HepG2 (cell line): ENCODE measurements around the gene DOC2A. TPM values are rescaled to one million over a fixed set of nuclear protein-coding genes. Genes with fewer than 3 reads are reported as not detected.

Source experiments
- ATRX ChIP-seq: sonication (generic); formaldehyde crosslinking; IDR thresholded peaks from 2 replicates; pipeline ENCODE4 v1.4.0; 2020; ENCODE audit warnings: missing genetic modification reagents, borderline replicate concordance
- DPF2 ChIP-seq: sonication (generic); formaldehyde crosslinking; IDR thresholded peaks from 2 replicates; pipeline ENCODE4 v1.4.0; 2020; ENCODE audit warnings: mild to moderate bottlenecking, low read depth, missing genetic modification reagents, borderline replicate concordance
- GATAD1 ChIP-seq: IDR thresholded peaks from 2 replicates; pipeline ENCODE4 v1.6.1; 2016; ENCODE audit warnings: missing genetic modification reagents, missing compliant biosample characterization
- JUND ChIP-seq: sonication (generic); formaldehyde crosslinking; IDR thresholded peaks from 2 replicates; pipeline ENCODE4 v1.8.0; 2022; ENCODE audit warnings: mild to moderate bottlenecking, missing genetic modification reagents
- MXI1 ChIP-seq: IDR thresholded peaks from 3 replicates; pipeline ENCODE4 v1.6.1; 2012; ENCODE audit warnings: low read depth, low read length, inconsistent platforms, borderline replicate concordance
- RFX3 ChIP-seq: IDR thresholded peaks from 2 replicates; pipeline ENCODE4 v1.6.1; 2016; ENCODE audit warnings: missing biosample characterization, missing genetic modification reagents
- ZNF788 ChIP-seq: sonication (generic); formaldehyde crosslinking; IDR thresholded peaks from 2 replicates; pipeline ENCODE4 v1.5.0; 2020; ENCODE audit warnings: mild to moderate bottlenecking, missing genetic modification reagents, borderline replicate concordance
- polyA plus RNA-seq, 8 experiments: library from polyadenylated mRNA; depleted of rRNA in 3 of 8; stranded (reverse) in 7 of 8; unstranded in 1 of 8; fragments of >200 nt; fragmentation: Illumina TruSeq in 4 of 8; extraction: Trizol in 4 of 8; gene quantifications; 2 replicates each; pipeline versions ENCODE4 v1.2.1 to v1.2.3, GENCODE V29; 2011 to 2016; ENCODE audit warnings: low read depth in 4 of 8, missing spikeins in 1 of 8, mixed read lengths in 1 of 8; ENCODE audit not compliant: insufficient read depth in 1 of 8
- total RNA-seq, 5 experiments: library from RNA; depleted of rRNA; stranded (reverse); fragments of >200 nt; fragmentation: Illumina TruSeq; extraction: Trizol; gene quantifications; 2 replicates each; pipeline ENCODE4 v1.2.3, GENCODE V29; 2016; ENCODE audit warnings: low read depth in 1 of 5
- TF ChIP-seq, protein P1 (sequence below): sonication (generic); formaldehyde crosslinking; IDR thresholded peaks from 2 replicates; pipeline ENCODE4 v1.5.0; 2020; ENCODE audit warnings: mild to moderate bottlenecking, missing genetic modification reagents
- TF ChIP-seq, protein P2 (sequence below): IDR thresholded peaks from 2 replicates; pipeline ENCODE4 v1.6.1; 2012; ENCODE audit warnings: low read length, improper control_type of control experiment

The DOC2A gene
- total and polyA plus RNA-seq, 2 of the 13 experiments (the other 11 are each of a cell fraction or from before 2014, with no cell fraction given), result 0.15 to 0.55 TPM

GRCh38 chr16:30028438-30029076, 17.7 kb upstream of the DOC2A start (continued):
- TF ChIP-seq ZNF788 (CRISPR knock-in tag) (no peak), GATAD1 (no peak), MXI1 (0 out of 3 replicates have a peak, but pooled peaks have one; percentile 29), DPF2 (CRISPR knock-in tag) (no peak), ATRX (CRISPR knock-in tag) (no peak), JUND (CRISPR knock-in tag) (0 out of 2 replicates have a peak, but pooled peaks have one; percentile 11), RFX3 (CRISPR knock-in tag) (no peak)
- TF ChIP-seq, protein P1, sequence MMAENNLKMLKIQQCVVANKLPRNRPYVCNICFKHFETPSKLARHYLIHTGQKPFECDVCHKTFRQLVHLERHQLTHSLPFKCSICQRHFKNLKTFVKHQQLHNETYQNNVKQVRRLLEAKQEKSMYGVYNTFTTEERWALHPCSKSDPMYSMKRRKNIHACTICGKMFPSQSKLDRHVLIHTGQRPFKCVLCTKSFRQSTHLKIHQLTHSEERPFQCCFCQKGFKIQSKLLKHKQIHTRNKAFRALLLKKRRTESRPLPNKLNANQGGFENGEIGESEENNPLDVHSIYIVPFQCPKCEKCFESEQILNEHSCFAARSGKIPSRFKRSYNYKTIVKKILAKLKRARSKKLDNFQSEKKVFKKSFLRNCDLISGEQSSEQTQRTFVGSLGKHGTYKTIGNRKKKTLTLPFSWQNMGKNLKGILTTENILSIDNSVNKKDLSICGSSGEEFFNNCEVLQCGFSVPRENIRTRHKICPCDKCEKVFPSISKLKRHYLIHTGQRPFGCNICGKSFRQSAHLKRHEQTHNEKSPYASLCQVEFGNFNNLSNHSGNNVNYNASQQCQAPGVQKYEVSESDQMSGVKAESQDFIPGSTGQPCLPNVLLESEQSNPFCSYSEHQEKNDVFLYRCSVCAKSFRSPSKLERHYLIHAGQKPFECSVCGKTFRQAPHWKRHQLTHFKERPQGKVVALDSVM (CRISPR knock-in tag), result no peak
- TF ChIP-seq, protein P2, sequence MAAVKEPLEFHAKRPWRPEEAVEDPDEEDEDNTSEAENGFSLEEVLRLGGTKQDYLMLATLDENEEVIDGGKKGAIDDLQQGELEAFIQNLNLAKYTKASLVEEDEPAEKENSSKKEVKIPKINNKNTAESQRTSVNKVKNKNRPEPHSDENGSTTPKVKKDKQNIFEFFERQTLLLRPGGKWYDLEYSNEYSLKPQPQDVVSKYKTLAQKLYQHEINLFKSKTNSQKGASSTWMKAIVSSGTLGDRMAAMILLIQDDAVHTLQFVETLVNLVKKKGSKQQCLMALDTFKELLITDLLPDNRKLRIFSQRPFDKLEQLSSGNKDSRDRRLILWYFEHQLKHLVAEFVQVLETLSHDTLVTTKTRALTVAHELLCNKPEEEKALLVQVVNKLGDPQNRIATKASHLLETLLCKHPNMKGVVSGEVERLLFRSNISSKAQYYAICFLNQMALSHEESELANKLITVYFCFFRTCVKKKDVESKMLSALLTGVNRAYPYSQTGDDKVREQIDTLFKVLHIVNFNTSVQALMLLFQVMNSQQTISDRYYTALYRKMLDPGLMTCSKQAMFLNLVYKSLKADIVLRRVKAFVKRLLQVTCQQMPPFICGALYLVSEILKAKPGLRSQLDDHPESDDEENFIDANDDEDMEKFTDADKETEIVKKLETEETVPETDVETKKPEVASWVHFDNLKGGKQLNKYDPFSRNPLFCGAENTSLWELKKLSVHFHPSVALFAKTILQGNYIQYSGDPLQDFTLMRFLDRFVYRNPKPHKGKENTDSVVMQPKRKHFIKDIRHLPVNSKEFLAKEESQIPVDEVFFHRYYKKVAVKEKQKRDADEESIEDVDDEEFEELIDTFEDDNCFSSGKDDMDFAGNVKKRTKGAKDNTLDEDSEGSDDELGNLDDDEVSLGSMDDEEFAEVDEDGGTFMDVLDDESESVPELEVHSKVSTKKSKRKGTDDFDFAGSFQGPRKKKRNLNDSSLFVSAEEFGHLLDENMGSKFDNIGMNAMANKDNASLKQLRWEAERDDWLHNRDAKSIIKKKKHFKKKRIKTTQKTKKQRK, result no peak
